Measurements from ENCODE around the gene IGF2R.
"Not testable (repeated sequence)": the region's sequence is repeated elsewhere in the genome, so short reads cannot be mapped to it uniquely, and the experiment has no call there.

Gene IGF2R

DNA sequence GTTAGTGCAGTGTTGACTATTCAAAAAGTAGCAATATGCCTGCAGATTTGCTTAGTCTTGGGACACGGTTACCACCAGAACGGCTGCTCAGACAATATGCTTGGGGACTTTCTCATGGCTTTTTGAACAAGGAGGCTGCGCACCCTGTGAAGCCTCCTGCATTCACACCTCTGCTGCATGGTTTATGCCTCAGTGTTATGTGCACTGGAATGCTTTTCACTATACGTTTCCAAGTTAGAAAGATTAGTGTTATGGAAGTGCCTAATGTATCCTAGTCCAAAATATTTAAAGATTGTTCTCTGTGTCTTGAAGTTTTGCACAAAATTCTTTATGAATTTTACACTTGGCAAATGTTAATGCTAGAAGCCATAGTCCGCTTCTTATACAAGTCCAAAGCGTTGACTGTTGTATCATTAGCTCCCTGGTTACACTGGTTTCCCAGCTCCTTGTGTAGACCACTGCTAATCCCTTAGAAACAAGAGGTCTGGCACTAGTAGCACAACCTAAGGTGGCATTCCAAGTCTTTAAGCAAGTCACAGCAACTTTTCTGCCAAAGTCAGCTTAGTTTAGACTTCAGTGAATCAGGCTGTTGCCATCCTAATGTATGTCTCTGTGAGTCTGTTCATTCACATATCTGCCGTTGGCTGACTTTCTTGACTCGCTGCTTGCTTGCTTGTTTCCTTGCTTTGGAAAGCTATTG lies 126.4 kb downstream of the IGF2R start:
- DNase-seq (ENCODE audit: low read depth): no peak

DNA sequence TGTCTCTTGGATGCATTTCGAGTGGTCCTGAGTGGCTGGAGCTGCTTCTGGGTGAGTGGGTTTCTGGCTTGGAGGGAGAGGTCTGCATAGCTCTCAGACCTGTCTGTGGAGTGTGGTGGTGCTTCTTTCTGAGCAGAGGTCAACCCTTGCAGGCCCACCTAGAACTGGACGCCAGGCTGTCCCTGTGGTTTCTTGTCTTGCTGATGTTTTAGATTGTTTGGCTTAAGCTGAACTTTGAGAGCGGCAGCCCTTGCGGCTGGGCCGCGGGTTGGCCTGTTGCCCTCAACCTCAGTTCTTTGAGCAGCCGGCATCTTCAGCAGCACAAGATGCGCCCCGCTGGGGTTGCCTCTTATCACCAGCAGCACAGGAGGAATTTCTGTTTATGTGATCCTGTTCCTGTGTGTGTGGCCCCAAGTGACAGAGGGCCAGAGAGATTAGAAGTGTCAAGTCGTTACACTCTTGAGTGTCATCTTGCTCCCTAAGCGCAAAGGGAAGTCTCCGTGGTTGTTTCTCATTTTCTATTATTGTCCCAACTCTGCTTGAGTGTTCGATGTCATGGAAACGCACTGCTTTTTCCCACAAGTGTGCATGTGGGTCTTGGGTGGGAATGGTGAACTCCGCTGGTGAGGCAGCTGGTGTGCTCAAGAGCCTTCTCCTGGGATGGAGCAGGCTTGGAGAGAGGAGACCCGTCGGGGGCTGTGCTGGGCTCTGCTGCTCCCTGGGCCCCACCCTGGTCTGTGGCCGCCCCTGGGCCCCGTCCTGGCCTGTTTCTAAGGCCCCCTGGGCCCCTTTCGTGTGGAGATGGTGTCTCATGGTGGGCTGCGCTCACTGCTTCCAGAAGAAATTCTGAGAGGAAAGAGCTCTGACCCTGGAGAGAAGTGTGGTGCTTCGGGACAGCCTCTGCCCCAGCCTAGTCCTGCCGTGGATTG lies 132.7 kb downstream of the IGF2R start:
- DNase-seq (ENCODE audit: low read depth): no peak

DNA sequence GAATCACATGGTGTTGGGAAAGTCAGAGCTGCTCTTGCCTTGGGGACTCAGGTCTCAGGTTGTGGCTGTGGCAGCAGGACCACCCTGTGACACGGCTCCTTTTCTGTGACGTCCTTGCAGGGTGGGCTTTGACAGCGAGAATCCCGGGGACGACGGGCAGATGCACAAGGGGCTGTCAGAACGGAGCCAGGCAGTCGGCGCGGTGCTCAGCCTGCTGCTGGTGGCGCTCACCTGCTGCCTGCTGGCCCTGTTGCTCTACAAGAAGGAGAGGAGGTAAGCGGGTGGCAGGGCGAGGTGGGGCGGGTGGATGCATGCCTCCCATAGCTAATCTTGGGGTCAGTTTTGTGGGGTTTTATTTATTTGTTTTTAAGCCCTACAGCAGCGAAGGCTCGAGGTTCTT lies 133.5 kb downstream of the IGF2R start:
- no peak for DNase-seq (ENCODE audit: low read depth)

DNA sequence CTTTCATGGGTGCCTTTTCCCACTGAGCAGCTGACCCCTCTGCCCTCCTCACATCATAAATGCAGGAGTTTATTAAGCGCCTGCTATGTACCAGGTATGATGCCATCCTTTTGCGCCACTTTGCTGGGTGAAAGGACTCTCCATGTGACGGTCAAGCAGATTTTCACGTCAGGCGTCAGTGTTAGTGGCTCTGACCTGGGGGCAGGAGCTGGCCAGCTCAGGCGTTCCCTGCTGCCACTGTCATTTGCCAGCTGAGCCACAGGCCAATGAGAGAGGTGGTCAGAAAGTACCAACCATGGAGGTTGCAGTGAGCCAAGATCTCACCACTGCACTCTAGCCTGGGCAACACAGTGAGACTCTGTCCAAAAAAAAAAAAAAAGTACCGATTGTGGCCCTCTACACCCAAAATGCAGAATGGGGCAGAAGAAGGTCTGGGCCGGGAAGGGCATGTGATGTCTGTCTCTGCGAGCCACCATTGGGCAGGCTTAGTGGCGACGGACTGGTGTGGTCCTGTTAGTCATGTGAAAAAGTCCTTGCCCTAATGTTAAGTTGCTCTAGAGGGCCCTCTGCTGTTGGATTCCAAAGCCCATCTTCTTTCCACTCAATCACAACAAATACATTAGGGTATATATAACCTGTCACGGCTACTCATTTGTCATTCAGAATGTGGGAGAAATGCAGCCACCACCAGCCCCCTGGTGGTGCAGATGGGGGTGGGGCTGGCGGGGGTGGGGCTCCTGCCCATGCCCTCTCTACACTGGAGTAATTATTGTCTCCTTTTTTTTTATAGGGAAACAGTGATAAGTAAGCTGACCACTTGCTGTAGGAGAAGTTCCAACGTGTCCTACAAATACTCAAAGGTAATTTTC lies 134.3 kb downstream of the IGF2R start:
- no peak for DNase-seq (ENCODE audit: low read depth)

DNA sequence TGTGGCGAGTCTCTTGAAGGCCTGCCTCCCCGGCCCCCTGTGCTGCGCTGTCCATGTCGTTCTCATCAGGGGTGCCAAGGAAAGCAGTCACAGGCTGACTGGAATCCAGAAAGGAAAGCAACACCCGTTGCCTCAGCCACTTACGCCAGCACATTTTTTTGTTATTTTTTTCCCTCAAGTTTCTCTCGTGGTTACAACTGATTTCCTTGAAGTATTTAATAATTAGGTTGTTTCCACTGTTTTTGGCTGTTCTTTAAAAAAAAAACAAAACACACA lies 134.9 kb downstream of the IGF2R start:
- no peak for DNase-seq (ENCODE audit: low read depth)

DNA sequence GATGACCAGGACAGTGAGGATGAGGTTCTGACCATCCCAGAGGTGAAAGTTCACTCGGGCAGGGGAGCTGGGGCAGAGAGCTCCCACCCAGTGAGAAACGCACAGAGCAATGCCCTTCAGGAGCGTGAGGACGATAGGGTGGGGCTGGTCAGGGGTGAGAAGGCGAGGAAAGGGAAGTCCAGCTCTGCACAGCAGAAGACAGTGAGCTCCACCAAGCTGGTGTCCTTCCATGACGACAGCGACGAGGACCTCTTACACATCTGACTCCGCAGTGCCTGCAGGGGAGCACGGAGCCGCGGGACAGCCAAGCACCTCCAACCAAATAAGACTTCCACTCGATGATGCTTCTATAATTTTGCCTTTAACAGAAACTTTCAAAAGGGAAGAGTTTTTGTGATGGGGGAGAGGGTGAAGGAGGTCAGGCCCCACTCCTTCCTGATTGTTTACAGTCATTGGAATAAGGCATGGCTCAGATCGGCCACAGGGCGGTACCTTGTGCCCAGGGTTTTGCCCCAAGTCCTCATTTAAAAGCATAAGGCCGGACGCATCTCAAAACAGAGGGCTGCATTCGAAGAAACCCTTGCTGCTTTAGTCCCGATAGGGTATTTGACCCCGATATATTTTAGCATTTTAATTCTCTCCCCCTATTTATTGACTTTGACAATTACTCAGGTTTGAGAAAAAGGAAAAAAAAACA lies 136.1 kb downstream of the IGF2R start:
- no peak for DNase-seq (ENCODE audit: low read depth)

DNA sequence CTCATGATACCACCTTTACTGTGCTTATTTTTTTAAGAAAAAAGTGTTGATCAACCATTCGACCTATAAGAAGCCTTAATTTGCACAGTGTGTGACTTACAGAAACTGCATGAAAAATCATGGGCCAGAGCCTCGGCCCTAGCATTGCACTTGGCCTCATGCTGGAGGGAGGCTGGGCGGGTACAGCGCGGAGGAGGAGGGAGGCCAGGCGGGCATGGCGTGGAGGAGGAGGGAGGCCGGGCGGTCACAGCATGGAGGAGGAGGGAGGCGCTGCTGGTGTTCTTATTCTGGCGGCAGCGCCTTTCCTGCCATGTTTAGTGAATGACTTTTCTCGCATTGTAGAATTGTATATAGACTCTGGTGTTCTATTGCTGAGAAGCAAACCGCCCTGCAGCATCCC lies 137.1 kb downstream of the IGF2R start:
- DNase-seq (ENCODE audit: low read depth): no peak

DNA sequence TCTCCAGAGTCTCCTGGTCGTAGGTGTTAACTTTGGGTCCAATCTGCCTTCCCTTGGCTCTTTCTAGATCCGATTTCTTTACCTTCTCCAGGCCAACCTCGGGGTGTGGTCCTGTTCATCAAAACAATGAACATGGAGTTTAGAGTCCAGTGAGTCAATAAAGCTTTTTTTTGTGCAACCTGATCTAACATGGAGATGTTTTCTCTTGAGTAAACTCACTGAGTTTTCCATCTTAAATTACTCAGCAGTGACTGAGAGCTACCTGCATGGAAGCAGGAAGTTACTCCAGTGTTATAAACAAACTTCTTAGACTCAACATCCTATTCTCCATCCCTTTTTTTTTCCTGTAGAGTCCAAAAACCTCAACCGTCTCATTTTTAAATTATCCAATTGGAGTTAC lies 137.8 kb downstream of the IGF2R start:
- no peak for DNase-seq (ENCODE audit: low read depth)

DNA sequence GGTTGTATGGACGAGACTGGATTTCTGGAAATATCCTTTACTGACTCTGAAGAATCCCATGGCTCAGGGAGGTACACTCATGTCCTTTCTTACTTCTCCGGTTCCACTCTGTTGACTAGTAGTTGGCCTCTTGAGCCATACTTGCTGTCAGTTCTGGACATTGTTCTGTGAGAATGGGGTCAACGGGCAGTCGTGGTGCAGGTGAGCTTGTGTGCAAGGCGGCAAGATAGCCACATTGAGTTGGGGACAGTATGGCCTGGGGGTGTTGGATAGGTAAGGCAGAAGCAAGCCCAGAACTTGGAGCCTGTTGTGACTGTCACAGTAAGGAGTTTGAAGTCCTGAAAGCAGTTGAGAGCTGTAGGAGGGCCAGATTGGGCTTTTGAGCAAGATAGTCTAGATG lies 139.2 kb downstream of the IGF2R start:
- DNase-seq (ENCODE audit: low read depth): no peak

DNA sequence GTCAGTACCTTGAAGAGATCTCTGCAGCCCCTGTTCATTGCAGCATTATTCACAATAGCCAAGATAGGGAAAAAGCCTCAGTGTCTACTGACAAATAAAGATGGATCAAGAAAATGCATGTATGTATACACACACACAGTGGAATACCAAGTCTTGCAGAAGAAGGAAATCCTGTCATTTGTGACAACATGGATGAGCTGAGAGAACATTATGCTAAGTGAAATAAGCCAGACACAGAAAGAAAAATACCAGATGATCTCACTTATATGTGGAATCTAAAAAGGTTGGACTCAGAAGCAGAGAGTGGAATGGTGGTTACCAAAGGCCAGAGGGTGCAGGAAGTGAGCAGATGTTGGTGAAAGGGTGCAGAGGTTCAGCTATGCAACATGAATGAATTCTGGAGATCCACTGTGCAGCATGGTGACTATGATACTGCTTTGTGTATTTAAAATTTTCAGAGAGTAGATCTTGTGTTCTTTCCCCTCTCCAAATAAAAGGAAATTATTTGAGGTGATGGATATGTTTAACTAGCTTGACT lies 141.8 kb downstream of the IGF2R start:
- DNase-seq (ENCODE audit: low read depth): no peak

DNA sequence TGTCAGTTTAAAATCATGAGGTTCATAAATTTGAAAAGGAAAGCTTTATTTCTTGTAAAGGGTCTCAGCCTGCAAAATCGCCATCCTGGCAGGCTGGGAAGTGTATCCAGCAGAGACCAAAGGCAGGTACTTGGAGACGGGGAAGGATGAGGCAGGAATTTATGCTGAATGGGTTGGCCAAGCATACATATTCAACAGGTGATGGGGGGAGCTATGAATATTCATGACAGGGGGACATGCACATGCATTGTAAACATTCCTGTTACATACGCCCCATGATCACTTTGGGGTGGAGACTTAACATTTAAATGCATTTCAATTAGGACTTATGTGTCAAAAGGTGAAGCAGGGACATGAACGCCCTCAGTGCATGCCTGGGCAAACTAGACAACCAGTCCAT lies 142.9 kb downstream of the IGF2R start:
- no peak for DNase-seq (ENCODE audit: low read depth)

DNA sequence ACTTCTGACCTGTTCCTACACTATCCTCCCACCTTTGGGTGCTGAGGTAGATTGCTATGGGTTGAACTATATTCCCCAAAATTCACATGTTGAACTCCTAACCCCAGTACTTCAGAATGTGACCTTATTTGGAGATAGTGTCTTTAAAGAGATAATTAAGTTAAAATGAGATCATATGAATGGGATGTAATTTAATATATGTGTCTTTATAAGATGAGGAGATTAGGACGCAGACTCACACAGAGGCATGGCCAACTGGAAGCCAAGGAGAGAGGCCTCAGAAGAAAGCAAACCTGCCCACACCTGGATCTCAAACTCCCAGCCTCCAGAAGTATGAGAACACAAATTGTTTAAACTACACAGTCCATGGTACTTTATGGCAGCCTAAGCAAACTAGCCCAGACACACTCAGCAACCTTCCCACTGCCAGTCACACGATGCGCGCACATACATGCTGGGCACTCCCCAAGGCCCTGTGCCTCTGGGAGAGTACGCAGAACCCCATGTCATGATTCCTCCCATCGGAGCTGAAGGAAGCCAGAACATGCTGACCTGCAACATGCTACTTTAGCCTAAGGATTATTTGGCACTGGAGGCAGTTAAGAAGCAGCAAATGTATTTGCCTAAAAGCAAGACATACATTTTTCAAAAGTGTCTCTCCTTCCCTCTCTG lies 143.9 kb downstream of the IGF2R start:
- no peak for DNase-seq (ENCODE audit: low read depth)

DNA sequence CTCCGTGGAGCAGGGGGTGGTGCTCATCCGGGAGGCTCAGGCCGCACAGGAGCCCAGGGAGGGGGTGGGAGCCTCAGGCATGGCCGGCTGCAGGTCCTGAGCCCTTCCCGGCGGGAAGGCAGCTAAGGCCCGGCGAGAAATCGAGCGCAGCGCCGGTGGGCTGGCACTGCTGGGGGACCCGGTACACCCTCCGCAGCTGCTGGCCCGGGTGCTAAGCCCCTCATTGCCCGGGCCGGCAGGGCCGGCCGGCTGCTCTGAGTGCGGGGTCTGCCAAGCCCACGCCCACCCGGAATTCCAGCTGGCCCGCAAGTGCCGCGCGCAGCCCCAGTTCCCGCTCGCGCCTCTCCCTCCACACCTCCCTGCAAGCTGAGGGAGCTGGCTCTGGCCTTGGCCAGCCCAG lies 145.7 kb downstream of the IGF2R start:
- DNase-seq (ENCODE audit: low read depth): not testable (repeated sequence)

DNA sequence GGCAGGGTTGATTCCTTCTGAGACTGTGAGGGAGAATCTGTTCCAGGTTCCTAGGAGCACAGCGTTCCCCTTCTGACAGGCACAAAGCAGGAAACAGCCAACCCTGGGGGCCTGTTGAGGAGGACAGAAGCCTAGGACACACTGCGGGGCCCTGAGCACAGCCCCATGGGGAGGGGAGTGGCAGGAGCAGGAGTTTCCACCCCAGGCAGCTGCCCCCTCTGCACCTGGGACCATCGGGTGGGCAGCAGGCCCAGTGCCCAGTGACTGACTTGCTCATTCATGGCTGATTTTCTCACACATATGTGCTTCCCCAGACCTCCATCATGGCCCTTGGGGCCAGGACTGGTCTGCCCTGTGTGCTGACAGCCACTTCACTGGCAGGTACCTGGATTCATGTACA lies 146.5 kb downstream of the IGF2R start:
- DNase-seq (ENCODE audit: low read depth): no peak

DNA sequence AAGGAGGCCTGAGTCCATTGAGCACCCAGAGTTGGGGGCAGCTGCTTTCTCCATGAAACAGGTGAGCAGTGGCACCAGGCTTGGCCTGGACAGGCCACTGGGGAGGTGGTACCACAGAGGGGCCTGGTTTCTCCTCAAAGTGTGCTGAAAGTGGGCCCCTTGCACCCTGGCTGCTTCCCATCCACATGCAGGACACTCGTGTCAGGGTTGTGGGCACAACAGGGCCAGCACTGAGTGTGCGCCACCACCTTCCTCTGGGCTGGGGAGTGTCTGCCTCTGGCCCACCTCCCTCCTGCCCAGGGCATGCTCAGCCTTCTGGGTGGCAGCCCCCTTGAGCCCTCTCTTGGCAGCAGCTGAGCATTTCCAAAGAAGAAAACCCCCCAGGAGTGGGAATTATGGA lies 147.5 kb downstream of the IGF2R start:
- DNase-seq (ENCODE audit: low read depth): no peak

DNA sequence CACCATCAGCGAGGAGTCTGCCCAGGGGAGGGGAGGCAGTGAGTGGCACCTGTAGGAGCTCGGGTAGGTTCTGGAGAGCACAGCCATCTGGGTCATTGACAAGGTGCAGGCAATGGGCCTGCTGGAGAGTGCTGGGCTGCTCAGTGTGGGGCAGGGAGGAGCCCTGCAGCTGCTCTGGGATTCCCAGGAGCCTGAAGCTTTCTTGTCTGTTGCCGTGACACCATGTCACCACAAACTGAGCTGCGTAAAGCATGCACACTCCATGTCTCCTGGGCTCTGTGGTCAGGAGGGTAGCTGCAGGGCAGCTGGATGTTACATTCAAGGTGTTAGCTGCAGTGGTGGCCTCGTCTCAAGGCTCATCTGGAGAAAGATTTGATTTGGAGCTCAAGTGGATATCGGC lies 148.3 kb downstream of the IGF2R start:
- DNase-seq (ENCODE audit: low read depth): no peak

DNA sequence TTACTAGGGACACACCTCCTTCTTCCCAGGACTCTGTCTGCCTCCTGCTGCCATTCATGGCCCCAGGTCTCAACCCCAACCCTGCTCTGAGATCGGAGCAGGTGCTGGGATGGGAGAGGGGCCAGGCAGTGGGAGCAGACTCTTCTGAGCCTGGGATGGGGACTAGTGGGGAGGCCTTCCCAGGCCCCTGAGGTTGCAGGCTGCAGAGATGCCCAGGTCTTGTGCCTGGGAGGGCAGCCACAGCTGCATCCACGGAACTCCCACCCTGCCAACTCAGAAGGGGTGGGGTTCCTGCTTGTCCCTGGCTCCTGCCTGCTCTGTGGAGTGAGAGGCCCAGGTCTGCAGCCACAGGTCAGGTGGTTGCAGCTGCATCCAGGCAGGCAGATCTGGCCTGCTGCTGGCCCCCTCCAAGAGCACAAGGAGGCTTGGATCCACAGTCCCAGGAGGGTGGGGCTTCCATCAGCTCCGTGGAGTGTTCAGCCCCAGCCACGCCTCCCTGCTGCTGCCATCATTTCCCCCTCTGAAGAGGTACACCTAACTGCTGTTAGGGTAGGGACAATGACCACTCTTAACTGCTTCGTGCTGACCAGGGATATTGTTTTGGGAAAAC lies 149.8 kb downstream of the IGF2R start:
- no peak for DNase-seq (ENCODE audit: low read depth)

DNA sequence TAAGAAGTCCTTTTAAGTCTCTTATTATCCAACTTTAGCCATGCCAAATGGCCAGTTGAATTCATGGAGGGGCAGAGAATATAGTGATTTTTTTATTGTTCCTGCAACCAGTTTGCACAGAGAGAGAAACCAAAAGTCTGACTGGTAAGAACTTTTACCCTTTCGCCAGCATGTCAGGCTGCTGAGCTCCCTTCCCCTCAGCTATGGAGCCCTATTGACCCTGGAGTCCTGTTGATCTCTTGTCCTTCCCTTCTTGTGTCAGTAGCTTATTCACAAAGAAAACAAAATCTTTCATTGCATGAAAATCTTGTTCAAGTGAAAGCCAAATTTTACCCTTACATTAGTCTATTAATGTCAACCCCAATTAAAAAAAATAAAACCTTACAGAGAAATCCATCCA lies 151.2 kb downstream of the IGF2R start:
- no peak for DNase-seq (ENCODE audit: low read depth)

DNA sequence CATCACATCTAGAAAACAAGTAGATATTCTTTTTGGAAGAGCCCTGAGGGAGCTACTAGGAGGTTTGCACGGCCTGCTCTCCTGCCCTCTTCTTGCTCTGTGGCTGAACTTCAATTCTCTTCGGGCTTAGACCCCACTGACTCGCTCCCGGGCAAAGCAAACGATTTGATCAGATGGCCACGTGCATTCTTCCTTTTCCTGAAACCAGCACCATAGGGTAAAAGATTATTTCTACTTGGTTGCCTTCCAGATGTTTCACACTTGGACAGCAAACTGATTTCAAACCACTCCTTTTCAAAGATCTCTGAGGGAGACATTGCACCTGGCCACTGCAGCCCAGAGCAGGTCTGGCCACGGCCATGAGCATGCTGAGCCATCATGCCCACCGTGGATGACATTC lies 152.7 kb downstream of the IGF2R start, which contains the start of gene SLC22A1:
Gene SLC22A1, plus strand, starts transcription at position 258 of the 400 bp plus-strand sequence. Its CDS starts 121 bp downstream, at position 379.
- DNase-seq (ENCODE audit: low read depth): no peak

DNA sequence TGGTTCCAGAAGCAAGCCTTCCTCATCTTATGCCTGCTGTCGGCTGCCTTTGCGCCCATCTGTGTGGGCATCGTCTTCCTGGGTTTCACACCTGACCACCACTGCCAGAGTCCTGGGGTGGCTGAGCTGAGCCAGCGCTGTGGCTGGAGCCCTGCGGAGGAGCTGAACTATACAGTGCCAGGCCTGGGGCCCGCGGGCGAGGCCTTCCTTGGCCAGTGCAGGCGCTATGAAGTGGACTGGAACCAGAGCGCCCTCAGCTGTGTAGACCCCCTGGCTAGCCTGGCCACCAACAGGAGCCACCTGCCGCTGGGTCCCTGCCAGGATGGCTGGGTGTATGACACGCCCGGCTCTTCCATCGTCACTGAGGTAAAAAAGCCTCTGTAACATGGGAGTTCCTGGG lies 153.1 kb downstream of the IGF2R start:
- no peak for DNase-seq (ENCODE audit: low read depth)

DNA sequence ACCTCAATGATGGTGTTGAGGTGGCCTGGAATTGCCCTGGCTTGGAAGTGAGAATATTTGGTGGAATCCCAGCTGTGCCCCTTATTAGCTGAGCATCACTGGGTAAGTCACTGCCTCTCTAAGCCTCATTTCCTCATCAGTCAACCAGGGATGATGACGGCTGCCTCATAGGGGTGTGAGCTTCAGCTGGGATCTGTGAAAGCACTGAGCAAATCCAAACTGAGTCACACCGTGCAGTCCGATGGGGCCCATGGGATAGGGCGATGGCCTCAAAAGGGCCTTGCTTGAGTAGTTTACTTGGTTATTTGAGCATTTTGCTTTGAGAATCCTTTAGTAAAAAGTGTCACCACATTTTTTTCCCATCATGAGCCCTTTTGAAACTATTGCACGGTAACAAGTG lies 153.9 kb downstream of the IGF2R start:
- no peak for DNase-seq (ENCODE audit: low read depth)

Data from stimulated activated CD8-positive, alpha-beta memory T cell treated with anti-CD3 and anti-CD28 coated beads, Interleukin-15, amount 100 ng/mL, for 1 hour (primary cell).